Nephron progenitor cell (in vitro differentiated cells): Measurements from ENCODE around the gene CAPZB.

Experiments used
- DNase-seq: peaks from one replicate; pipeline ENCODE4 v3.0.0; 2021
- H3K27ac Mint-ChIP-seq: 2 replicates; pipeline ENCODE4 v1.8.0; 2021; ENCODE audit warnings: mild to moderate bottlenecking, moderate library complexity, mixed read lengths
- H3K27me3 Mint-ChIP-seq: 2 replicates; pipeline ENCODE4 v1.8.0; 2021; ENCODE audit warnings: mild to moderate bottlenecking, low read depth, mixed read lengths; ENCODE audit not compliant: poor library complexity
- H3K36me3 Mint-ChIP-seq: 2 replicates; pipeline ENCODE4 v1.8.0; 2021; ENCODE audit warnings: low read depth, mixed read lengths
- H3K4me1 Mint-ChIP-seq: 2 replicates; pipeline ENCODE4 v1.8.0; 2021; ENCODE audit warnings: mixed read lengths
- H3K4me3 Mint-ChIP-seq: 2 replicates; pipeline ENCODE4 v1.8.0; 2021; ENCODE audit warnings: mild to moderate bottlenecking, moderate library complexity, mixed read lengths
- H3K9me3 Mint-ChIP-seq: 2 replicates; pipeline ENCODE4 v1.8.0; 2021; ENCODE audit warnings: mild to moderate bottlenecking, moderate library complexity, mixed read lengths
- CTCF ChIP-seq: fragments of 200-600 bp; sonication (generic); IDR thresholded peaks from 2 replicates; pipeline ENCODE4 v1.5.0; 2021; ENCODE audit warnings: antibody characterized with exemption

Gene CAPZB

GRCh38 chr1:19343617-19344350 is 141.6 kb downstream of the CAPZB start:
- no peaks in the 10 kb centered on the region for H3K9me3 Mint-ChIP-seq
- TF ChIP-seq CTCF: no peak
- no peak for DNase-seq
- no peak overlapping the region for H3K4me3 Mint-ChIP-seq
- no peak overlapping the region for H3K27ac Mint-ChIP-seq
- H3K4me1 Mint-ChIP-seq: peaks cover 26% of the 10 kb centered on the region
- peaks cover 23% of the 10 kb centered on the region for H3K36me3 Mint-ChIP-seq
- no peaks in the 10 kb centered on the region for H3K27me3 Mint-ChIP-seq

GRCh38 chr1:19342894-19343616 is 142.3 kb downstream of the CAPZB start:
- Mint-ChIP-seq H3K4me1 (peaks cover 33% of the 10 kb centered on the region), H3K9me3 (no peaks in the 10 kb centered on the region), H3K4me3 (no peak overlapping the region), H3K27ac (peak overlapping the region; percentile 44), H3K27me3 (no peaks in the 10 kb centered on the region), H3K36me3 (peaks cover 23% of the 10 kb centered on the region)
- DNase-seq: no peak
- no peak for TF ChIP-seq CTCF

- H3K9me3 Mint-ChIP-seq: no peaks in the 10 kb centered on the region
- H3K27ac Mint-ChIP-seq: peak overlapping the region; percentile 44
- no peak for TF ChIP-seq CTCF
- no peaks in the 10 kb centered on the region for H3K27me3 Mint-ChIP-seq
- DNase-seq: no peak
- peaks cover 33% of the 10 kb centered on the region for H3K4me1 Mint-ChIP-seq
- peaks cover 23% of the 10 kb centered on the region for H3K36me3 Mint-ChIP-seq
- H3K4me3 Mint-ChIP-seq: no peak overlapping the region
Measured at GRCh38 chr1:19342062-19342750, 143.1 kb downstream of the CAPZB start.

GRCh38 chr1:19341201-19342061 is 143.9 kb downstream of the CAPZB start:
- TF ChIP-seq CTCF: peak; percentile 94
- peak overlapping the region; percentile 58 for H3K27ac Mint-ChIP-seq
- peak; percentile 87 for DNase-seq
- H3K27me3 Mint-ChIP-seq: no peaks in the 10 kb centered on the region
- no peak overlapping the region for H3K4me3 Mint-ChIP-seq
- peaks cover 23% of the 10 kb centered on the region for H3K36me3 Mint-ChIP-seq
- no peaks in the 10 kb centered on the region for H3K9me3 Mint-ChIP-seq
- H3K4me1 Mint-ChIP-seq: peaks cover 33% of the 10 kb centered on the region

- H3K4me3 Mint-ChIP-seq: no peak overlapping the region
- H3K4me1 Mint-ChIP-seq: peaks cover 33% of the 10 kb centered on the region
- H3K36me3 Mint-ChIP-seq: peaks cover 23% of the 10 kb centered on the region
- no peak for TF ChIP-seq CTCF
- no peaks in the 10 kb centered on the region for H3K27me3 Mint-ChIP-seq
- no peak for DNase-seq
- H3K27ac Mint-ChIP-seq: no peak overlapping the region
- no peaks in the 10 kb centered on the region for H3K9me3 Mint-ChIP-seq
Measured at GRCh38 chr1:19340387-19340937, 144.9 kb downstream of the CAPZB start.
